ENCODE data around the gene ARL13B. TPM values are rescaled to one million over a fixed set of nuclear protein-coding genes. Genes with fewer than 3 reads are reported as not detected.

The ARL13B gene
- total and polyA plus RNA-seq, 2 of the 13 experiments (the other 11 are each of a cell fraction or from before 2014, with no cell fraction given) = 2.2 to 9.6 TPM

DNA sequence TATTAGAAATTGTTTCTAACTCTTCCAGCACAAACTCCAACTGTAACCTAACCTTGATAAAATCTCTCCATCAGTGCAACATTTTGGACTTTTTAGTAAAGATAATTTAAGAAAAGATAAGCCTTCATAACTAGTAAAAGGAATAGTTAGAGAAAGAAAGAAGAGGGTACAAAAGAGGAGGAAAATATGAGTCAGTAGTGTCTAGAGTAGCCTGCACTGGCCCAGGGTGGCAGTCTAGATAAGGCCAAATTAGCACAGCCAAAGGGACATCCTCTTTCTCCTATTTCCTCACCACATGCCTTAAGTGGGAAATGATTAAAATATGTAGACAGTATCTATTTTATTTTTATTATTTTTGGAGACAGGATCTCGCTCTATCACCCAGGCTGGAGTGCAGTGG lies 10.0 kb upstream of the ARL13B start:
- peaks cover 7% of the 10 kb centered on the region for H3K79me2 ChIP-seq (ENCODE audit: insufficient read depth, low read length)
- H3K4me1 ChIP-seq (ENCODE audit: insufficient read depth, low read length) = peaks cover 14% of the 10 kb centered on the region
- BruUV-seq (replicated peaks) = no TSS peak
- H3K27ac ChIP-seq (ENCODE audit: extremely low read length, insufficient read depth, low read length) = no peak overlapping the region
- 92% methylated on average over 1 of the region's 1 CpG for WGBS (ENCODE audit: low lambda C conversion rate)
- H3K9ac ChIP-seq (ENCODE audit: insufficient read depth, low read depth, low read length) = no peak overlapping the region
- FAIRE-seq = no peak
- no peak for ATAC-seq
- no peak overlapping the region for H3K4me2 ChIP-seq (ENCODE audit: low read depth, low read length)
- in situ Hi-C loops (cut with HindIII; ENCODE audit: extremely low pct_ligation_motif_present, low pct_unique_long_range_greater_than_20kb) = no loop called here
- intact Hi-C loops (cut with micrococcal nuclease; ENCODE audit: unreplicated experiment) = loop anchor here (5.0 kb wide), 1 partner anchor 48 kb away; no protein-coding TSS in a partner anchor
- 0 out of 5 replicates have a peak, but pooled peaks cover 0 to 4% of the 10 kb centered on the region in 2 experiments for H3K36me3 ChIP-seq (replicated peaks in 1 of 2; ENCODE audit: control insufficient read depth in 1 of 2, insufficient read depth in 2 of 2, low read length in 2 of 2)
- H3K27me3 ChIP-seq (ENCODE audit: control insufficient read depth in 1 of 2, insufficient read depth in 2 of 2, low read length in 2 of 2) = no peaks in the 10 kb centered on the region; a peak in 1 of 5 replicates
- CTCF ChIA-PET (ENCODE audit: low intra/inter-chr PET ratio, low total read pairs) = no interaction called here
- H2AFZ ChIP-seq (ENCODE audit: low read length) = no peak overlapping the region
- POLR2A ChIA-PET = no interaction called here
- no peaks in the 10 kb centered on the region for H4K20me1 ChIP-seq (ENCODE audit: insufficient read depth, low read length)
- H3K4me3 ChIP-seq (replicated peaks in 1 of 3; ENCODE audit: insufficient read depth in 1 of 3, low read depth in 2 of 3, low read length in 3 of 3) = no peak overlapping the region
- DNase-seq (ENCODE audit: low spot score) = no peak
- no peaks in the 10 kb centered on the region for H3K9me3 ChIP-seq (ENCODE audit: low read length)
- no peak for TF ChIP-seq ZNF343 (CRISPR knock-in tag; IDR thresholded peaks at IDR 0.05)
- no peak for TF ChIP-seq TBP (CRISPR knock-in tag; IDR thresholded peaks at IDR 0.05)
- TF ChIP-seq, protein P1, sequence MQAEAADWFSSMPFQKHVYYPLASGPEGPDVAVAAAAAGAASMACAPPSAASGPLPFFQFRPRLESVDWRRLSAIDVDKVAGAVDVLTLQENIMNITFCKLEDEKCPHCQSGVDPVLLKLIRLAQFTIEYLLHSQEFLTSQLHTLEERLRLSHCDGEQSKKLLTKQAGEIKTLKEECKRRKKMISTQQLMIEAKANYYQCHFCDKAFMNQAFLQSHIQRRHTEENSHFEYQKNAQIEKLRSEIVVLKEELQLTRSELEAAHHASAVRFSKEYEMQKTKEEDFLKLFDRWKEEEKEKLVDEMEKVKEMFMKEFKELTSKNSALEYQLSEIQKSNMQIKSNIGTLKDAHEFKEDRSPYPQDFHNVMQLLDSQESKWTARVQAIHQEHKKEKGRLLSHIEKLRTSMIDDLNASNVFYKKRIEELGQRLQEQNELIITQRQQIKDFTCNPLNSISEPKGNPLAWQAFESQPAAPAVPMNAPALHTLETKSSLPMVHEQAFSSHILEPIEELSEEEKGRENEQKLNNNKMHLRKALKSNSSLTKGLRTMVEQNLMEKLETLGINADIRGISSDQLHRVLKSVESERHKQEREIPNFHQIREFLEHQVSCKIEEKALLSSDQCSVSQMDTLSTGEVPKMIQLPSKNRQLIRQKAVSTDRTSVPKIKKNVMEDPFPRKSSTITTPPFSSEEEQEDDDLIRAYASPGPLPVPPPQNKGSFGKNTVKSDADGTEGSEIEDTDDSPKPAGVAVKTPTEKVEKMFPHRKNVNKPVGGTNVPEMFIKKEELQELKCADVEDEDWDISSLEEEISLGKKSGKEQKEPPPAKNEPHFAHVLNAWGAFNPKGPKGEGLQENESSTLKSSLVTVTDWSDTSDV (CRISPR knock-in tag; IDR thresholded peaks at IDR 0.05) = no peak
- TF ChIP-seq, protein P2, sequence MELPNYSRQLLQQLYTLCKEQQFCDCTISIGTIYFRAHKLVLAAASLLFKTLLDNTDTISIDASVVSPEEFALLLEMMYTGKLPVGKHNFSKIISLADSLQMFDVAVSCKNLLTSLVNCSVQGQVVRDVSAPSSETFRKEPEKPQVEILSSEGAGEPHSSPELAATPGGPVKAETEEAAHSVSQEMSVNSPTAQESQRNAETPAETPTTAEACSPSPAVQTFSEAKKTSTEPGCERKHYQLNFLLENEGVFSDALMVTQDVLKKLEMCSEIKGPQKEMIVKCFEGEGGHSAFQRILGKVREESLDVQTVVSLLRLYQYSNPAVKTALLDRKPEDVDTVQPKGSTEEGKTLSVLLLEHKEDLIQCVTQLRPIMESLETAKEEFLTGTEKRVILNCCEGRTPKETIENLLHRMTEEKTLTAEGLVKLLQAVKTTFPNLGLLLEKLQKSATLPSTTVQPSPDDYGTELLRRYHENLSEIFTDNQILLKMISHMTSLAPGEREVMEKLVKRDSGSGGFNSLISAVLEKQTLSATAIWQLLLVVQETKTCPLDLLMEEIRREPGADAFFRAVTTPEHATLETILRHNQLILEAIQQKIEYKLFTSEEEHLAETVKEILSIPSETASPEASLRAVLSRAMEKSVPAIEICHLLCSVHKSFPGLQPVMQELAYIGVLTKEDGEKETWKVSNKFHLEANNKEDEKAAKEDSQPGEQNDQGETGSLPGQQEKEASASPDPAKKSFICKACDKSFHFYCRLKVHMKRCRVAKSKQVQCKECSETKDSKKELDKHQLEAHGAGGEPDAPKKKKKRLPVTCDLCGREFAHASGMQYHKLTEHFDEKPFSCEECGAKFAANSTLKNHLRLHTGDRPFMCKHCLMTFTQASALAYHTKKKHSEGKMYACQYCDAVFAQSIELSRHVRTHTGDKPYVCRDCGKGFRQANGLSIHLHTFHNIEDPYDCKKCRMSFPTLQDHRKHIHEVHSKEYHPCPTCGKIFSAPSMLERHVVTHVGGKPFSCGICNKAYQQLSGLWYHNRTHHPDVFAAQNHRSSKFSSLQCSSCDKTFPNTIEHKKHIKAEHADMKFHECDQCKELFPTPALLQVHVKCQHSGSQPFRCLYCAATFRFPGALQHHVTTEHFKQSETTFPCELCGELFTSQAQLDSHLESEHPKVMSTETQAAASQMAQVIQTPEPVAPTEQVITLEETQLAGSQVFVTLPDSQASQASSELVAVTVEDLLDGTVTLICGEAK (IDR thresholded peaks at IDR 0.05) = no peak
- TF ChIP-seq, protein P2 (CRISPR knock-in tag; IDR thresholded peaks at IDR 0.05) = no peak
- TF ChIP-seq ZNF564 (CRISPR knock-in tag; IDR thresholded peaks at IDR 0.05) = no peak
- TF ChIP-seq THYN1 (CRISPR knock-in tag; IDR thresholded peaks at IDR 0.05; ENCODE audit: borderline replicate concordance, low read depth) = no peak
- no peak for TF ChIP-seq ONECUT2 (CRISPR knock-in tag; IDR thresholded peaks at IDR 0.05)
- TF ChIP-seq, protein P3, sequence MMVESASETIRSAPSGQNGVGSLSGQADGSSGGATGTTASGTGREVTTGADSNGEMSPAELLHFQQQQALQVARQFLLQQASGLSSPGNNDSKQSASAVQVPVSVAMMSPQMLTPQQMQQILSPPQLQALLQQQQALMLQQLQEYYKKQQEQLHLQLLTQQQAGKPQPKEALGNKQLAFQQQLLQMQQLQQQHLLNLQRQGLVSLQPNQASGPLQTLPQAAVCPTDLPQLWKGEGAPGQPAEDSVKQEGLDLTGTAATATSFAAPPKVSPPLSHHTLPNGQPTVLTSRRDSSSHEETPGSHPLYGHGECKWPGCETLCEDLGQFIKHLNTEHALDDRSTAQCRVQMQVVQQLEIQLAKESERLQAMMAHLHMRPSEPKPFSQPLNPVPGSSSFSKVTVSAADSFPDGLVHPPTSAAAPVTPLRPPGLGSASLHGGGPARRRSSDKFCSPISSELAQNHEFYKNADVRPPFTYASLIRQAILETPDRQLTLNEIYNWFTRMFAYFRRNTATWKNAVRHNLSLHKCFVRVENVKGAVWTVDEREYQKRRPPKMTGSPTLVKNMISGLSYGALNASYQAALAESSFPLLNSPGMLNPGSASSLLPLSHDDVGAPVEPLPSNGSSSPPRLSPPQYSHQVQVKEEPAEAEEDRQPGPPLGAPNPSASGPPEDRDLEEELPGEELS (CRISPR knock-in tag; IDR thresholded peaks at IDR 0.05) = no peak
- TF ChIP-seq SUZ12 (IDR thresholded peaks at IDR 0.05; ENCODE audit: low read depth, low read length) = no peak
